ENCODE results near the gene NDUFB8. TPM values are rescaled to one million over a fixed set of nuclear protein-coding genes. Genes with fewer than 3 reads are reported as not detected.

Gene NDUFB8
- total and polyA plus RNA-seq, 10 of the 15 experiments (the other 5 are each of a cell fraction or from before 2014, with no cell fraction given) = 180 to 572 (median 382) TPM

- intact Hi-C loops (cut with micrococcal nuclease; ENCODE audit: unreplicated experiment) = no loop called here
- ATAC-seq = no peak
- WGBS (ENCODE audit: insufficient coverage, insufficient replicate concordance, low lambda C conversion rate, missing lambda C conversion rate) = 41% methylated on average over 2 of the region's 2 CpGs
- Histone ChIP-seq H3K4me1 (ENCODE audit: control insufficient read depth, insufficient read depth, low read length) (peaks cover 5% of the 10 kb centered on the region), H3K27ac (ENCODE audit: control insufficient read depth, insufficient read depth) (no peak overlapping the region), H3K36me3 (ENCODE audit: control insufficient read depth in 2 of 2, insufficient read depth in 2 of 2, low read length in 1 of 2) (no peaks in the 10 kb centered on the region), H3K9ac (ENCODE audit: control insufficient read depth, insufficient read depth, low read length) (no peak overlapping the region), H4K20me1 (ENCODE audit: control insufficient read depth, insufficient read depth) (peaks cover 2% of the 10 kb centered on the region; the same call in 1 of the 2 replicates), H3K27me3 (replicated peaks in 1 of 2; ENCODE audit: control insufficient read depth in 2 of 2, insufficient read depth in 2 of 2, low read length in 1 of 2) (peaks cover 0 to 6% of the 10 kb centered on the region in 2 experiments; a peak in 1 of 4 replicates), H3K79me2 (ENCODE audit: control insufficient read depth, insufficient read depth, low read length) (no peaks in the 10 kb centered on the region), H3K4me3 (no peak overlapping the region), H3K4me2 (ENCODE audit: control insufficient read depth, insufficient read depth) (no peak overlapping the region), H3K9me3 (replicated peaks; ENCODE audit: control insufficient read depth, insufficient read depth, low read length) (no peaks in the 10 kb centered on the region), H2AFZ (ENCODE audit: control insufficient read depth, low read depth, low read length) (no peak overlapping the region)
- BruUV-seq (replicated peaks) = no TSS peak
- no peak for FAIRE-seq
- DNase-seq (ENCODE audit: low read depth, low spot score) = no peak
- ChIA-PET SMC1A (ENCODE audit: uncharacterized antibody, unreplicated experiment) (interaction anchor here (0.8 to 1.0 kb wide), 2 partner anchors 47 to 137 kb away, joined by 3 to 4 read pairs; no protein-coding TSS in a partner anchor), CTCF (interaction anchor here (0.5 to 5.5 kb wide), 6 partner anchors 29 to 433 kb away, joined by 3 to 49 read pairs (median 4); no protein-coding TSS in a partner anchor), POLR2A (interaction anchor here (0.9 kb wide), 1 partner anchor 9 kb away, joined by 3 read pairs; no protein-coding TSS in a partner anchor), RAD21 (ENCODE audit: unreplicated experiment) (interaction anchor here (3.5 kb wide), 1 partner anchor 39 kb away, joined by 9 read pairs; no protein-coding TSS in a partner anchor)
- in situ Hi-C loops (cut with MboI) = no loop called here
- TF ChIP-seq WRNIP1 (IDR thresholded peaks at IDR 0.05; ENCODE audit: borderline replicate concordance, low read depth, low read length) (no peak), SIX5 (IDR thresholded peaks at IDR 0.05; ENCODE audit: low read depth, low read length, severe bottlenecking) (no peak), SMAD1 (IDR thresholded peaks at IDR 0.05; ENCODE audit: low read depth, partially characterized antibody) (no peak), ZNF384 (IDR thresholded peaks at IDR 0.05; ENCODE audit: borderline replicate concordance, low read depth, low read length) (no peak), HDGF (IDR thresholded peaks at IDR 0.05) (no peak), KLF5 (IDR thresholded peaks at IDR 0.05; ENCODE audit: partially characterized antibody) (no peak), NR2F1 (conservative IDR thresholded peaks at IDR 0.05) (no peak), ATF3 (IDR thresholded peaks at IDR 0.05; ENCODE audit: borderline replicate concordance, extremely low read depth, low read depth, low read length) (no peak), FOXK2 (IDR thresholded peaks at IDR 0.05) (no peak), ZNF217 (IDR thresholded peaks at IDR 0.05) (no peak)
- TF ChIP-seq, protein P1, sequence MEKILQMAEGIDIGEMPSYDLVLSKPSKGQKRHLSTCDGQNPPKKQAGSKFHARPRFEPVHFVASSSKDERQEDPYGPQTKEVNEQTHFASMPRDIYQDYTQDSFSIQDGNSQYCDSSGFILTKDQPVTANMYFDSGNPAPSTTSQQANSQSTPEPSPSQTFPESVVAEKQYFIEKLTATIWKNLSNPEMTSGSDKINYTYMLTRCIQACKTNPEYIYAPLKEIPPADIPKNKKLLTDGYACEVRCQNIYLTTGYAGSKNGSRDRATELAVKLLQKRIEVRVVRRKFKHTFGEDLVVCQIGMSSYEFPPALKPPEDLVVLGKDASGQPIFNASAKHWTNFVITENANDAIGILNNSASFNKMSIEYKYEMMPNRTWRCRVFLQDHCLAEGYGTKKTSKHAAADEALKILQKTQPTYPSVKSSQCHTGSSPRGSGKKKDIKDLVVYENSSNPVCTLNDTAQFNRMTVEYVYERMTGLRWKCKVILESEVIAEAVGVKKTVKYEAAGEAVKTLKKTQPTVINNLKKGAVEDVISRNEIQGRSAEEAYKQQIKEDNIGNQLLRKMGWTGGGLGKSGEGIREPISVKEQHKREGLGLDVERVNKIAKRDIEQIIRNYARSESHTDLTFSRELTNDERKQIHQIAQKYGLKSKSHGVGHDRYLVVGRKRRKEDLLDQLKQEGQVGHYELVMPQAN (conservative IDR thresholded peaks at IDR 0.05) = no peak
- TF ChIP-seq, protein P2, sequence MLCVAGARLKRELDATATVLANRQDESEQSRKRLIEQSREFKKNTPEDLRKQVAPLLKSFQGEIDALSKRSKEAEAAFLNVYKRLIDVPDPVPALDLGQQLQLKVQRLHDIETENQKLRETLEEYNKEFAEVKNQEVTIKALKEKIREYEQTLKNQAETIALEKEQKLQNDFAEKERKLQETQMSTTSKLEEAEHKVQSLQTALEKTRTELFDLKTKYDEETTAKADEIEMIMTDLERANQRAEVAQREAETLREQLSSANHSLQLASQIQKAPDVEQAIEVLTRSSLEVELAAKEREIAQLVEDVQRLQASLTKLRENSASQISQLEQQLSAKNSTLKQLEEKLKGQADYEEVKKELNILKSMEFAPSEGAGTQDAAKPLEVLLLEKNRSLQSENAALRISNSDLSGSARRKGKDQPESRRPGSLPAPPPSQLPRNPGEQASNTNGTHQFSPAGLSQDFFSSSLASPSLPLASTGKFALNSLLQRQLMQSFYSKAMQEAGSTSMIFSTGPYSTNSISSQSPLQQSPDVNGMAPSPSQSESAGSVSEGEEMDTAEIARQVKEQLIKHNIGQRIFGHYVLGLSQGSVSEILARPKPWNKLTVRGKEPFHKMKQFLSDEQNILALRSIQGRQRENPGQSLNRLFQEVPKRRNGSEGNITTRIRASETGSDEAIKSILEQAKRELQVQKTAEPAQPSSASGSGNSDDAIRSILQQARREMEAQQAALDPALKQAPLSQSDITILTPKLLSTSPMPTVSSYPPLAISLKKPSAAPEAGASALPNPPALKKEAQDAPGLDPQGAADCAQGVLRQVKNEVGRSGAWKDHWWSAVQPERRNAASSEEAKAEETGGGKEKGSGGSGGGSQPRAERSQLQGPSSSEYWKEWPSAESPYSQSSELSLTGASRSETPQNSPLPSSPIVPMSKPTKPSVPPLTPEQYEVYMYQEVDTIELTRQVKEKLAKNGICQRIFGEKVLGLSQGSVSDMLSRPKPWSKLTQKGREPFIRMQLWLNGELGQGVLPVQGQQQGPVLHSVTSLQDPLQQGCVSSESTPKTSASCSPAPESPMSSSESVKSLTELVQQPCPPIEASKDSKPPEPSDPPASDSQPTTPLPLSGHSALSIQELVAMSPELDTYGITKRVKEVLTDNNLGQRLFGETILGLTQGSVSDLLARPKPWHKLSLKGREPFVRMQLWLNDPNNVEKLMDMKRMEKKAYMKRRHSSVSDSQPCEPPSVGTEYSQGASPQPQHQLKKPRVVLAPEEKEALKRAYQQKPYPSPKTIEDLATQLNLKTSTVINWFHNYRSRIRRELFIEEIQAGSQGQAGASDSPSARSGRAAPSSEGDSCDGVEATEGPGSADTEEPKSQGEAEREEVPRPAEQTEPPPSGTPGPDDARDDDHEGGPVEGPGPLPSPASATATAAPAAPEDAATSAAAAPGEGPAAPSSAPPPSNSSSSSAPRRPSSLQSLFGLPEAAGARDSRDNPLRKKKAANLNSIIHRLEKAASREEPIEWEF (IDR thresholded peaks at IDR 0.05; ENCODE audit: insufficient replicate concordance, low read depth, low read length) = no peak
- TF ChIP-seq, protein P3, sequence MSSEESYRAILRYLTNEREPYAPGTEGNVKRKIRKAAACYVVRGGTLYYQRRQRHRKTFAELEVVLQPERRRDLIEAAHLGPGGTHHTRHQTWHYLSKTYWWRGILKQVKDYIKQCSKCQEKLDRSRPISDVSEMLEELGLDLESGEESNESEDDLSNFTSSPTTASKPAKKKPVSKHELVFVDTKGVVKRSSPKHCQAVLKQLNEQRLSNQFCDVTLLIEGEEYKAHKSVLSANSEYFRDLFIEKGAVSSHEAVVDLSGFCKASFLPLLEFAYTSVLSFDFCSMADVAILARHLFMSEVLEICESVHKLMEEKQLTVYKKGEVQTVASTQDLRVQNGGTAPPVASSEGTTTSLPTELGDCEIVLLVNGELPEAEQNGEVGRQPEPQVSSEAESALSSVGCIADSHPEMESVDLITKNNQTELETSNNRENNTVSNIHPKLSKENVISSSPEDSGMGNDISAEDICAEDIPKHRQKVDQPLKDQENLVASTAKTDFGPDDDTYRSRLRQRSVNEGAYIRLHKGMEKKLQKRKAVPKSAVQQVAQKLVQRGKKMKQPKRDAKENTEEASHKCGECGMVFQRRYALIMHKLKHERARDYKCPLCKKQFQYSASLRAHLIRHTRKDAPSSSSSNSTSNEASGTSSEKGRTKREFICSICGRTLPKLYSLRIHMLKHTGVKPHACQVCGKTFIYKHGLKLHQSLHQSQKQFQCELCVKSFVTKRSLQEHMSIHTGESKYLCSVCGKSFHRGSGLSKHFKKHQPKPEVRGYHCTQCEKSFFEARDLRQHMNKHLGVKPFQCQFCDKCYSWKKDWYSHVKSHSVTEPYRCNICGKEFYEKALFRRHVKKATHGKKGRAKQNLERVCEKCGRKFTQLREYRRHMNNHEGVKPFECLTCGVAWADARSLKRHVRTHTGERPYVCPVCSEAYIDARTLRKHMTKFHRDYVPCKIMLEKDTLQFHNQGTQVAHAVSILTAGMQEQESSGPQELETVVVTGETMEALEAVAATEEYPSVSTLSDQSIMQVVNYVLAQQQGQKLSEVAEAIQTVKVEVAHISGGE (CRISPR knock-in tag; IDR thresholded peaks at IDR 0.05) = no peak
Measured at GRCh38 chr10:100480002-100480401, 49.7 kb downstream of the NDUFB8 start.

Data from GM12878 (cell line).